Measurements from ENCODE around the gene ITGB7. TPM values are rescaled to one million over a fixed set of nuclear protein-coding genes. Genes with fewer than 3 reads are reported as not detected.

The ITGB7 gene
- total and polyA plus RNA-seq, 4 donors, result 1.4 to 5.8 (median 4.0) TPM

DNA sequence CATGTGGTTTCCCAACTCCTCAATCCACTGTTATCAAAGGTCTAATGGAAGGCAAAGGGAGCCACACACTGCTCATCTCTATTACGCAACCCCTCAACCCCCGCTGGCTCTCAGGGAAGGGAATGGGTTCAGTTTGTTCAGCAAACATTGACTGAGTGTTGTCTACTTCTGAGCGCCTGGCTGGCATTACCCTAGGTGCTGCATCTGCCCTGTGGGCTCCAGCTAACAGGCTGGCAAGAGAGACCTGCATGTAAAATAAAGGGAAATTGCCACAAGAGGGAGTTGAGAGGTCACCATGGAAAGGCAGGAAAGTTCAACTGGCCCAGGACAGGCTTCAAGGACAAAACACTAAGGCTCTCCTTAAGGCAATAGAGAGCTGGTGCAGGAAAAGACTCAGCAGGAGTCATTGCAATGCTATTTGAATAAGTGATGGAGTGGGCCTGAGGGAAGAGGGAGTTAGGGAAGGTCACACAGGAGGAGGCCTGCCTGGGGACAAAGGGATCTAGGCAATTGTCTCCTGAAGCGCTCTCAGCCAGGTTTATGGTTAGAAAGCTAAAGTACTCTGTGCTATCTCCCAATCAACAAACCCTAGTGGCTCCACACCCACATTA is 32.1 kb downstream of the ITGB7 start:
- peak in 1 of 2 donors; percentile 27 for DNase-seq
- 88 to 91% methylated on average over 4 of the region's 4 CpGs for WGBS, 2 donors
- Histone ChIP-seq H3K4me3 (ENCODE audit: low read length in 2 of 2) (no peak overlapping the region), H3K27ac (ENCODE audit: low read depth in 1 of 2, low read length in 2 of 2) (no peak overlapping the region), H3K36me3 (ENCODE audit: control insufficient read depth in 1 of 2, insufficient read depth in 2 of 2, low read length in 1 of 2) (peaks cover 0 to 4% of the 10 kb centered on the region in 2 donors), H3K27me3 (ENCODE audit: control insufficient read depth in 1 of 2, insufficient read depth in 2 of 2, low read length in 1 of 2) (no peaks in the 10 kb centered on the region), H3K9me3 (ENCODE audit: control insufficient read depth, low read length) (no peaks in the 10 kb centered on the region), H3K4me1 (ENCODE audit: control insufficient read depth in 1 of 2, insufficient read depth in 2 of 2, low read length in 2 of 2) (no peaks in the 10 kb centered on the region)
- intact Hi-C loops (cut with DNase I), result no loop called here
- ATAC-seq (ENCODE audit: low FRiP score), result no peak

DNA sequence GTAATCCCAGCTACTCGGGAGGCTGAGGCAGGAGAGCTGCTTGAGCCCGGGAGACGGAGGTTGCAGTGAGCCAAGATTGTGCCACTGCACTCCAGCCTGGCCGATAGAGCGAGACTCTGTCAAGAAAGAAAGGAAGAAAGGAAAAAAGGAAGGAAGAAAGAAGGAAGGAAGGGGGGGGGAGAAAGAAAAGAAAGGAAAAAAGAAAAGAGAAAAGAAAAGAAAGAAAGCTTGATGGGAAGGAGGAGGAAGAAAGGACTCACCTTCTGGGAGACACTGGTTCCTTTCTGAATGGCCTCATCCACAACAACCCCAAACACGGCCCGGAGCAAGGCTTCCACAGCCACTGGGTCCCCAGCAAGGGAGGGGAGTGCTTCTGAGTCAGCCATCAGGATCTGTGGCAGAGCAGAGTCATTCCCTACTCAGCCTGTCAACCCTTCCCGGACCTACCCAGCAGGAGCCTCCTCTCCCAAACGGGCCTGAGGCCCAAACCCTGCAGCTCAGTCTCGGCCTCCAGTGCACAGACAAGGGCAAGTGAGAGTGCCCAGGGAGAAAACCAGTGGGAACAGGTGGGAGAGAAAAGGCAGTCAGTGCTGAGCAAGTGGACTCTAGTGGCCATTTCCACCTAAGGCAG is 33.9 kb downstream of the ITGB7 start:
- no peaks in the 10 kb centered on the region for H3K4me1 ChIP-seq (ENCODE audit: control insufficient read depth in 1 of 2, insufficient read depth in 2 of 2, low read length in 2 of 2)
- WGBS, 2 donors, result 88% methylated on average over 10 of the region's 10 CpGs
- H3K9me3 ChIP-seq (ENCODE audit: control insufficient read depth, low read length), result no peaks in the 10 kb centered on the region
- DNase-seq (peak in 1 of 2 donors; percentile 32), ATAC-seq (ENCODE audit: low FRiP score) (no peak)
- peaks cover 0 to 7% of the 10 kb centered on the region in 2 donors for H3K36me3 ChIP-seq (ENCODE audit: control insufficient read depth in 1 of 2, insufficient read depth in 2 of 2, low read length in 1 of 2)
- no peak overlapping the region for H3K4me3 ChIP-seq (ENCODE audit: low read length in 2 of 2)
- H3K27me3 ChIP-seq (ENCODE audit: control insufficient read depth in 1 of 2, insufficient read depth in 2 of 2, low read length in 1 of 2), result no peaks in the 10 kb centered on the region
- intact Hi-C loops (cut with DNase I), result no loop called here
- H3K27ac ChIP-seq (ENCODE audit: low read depth in 1 of 2, low read length in 2 of 2), result no peak overlapping the region

DNA sequence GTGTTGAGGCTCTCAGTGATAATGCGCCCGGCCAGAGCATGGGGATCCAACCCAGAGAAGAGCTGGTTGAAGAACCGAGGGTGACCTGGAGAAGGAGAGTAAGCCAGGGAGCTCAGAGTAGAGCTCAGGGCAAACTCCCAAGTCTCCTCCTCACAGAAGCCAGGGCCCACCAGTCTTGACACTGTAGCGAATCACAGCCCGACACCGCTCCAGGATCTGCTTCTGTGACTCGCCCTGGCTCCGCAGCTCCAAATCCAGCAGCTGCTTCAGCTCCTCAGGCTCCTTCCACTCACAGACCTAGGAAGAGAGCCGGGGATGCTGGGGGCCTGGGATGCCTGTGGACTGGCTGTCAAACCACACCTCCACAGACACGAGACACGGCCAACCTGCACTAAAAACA is 34.7 kb downstream of the ITGB7 start:
- ATAC-seq (ENCODE audit: low FRiP score) (no peak), DNase-seq (peak in 1 of 2 donors; percentile 65)
- no peak overlapping the region for H3K27ac ChIP-seq (ENCODE audit: low read depth in 1 of 2, low read length in 2 of 2)

DNA sequence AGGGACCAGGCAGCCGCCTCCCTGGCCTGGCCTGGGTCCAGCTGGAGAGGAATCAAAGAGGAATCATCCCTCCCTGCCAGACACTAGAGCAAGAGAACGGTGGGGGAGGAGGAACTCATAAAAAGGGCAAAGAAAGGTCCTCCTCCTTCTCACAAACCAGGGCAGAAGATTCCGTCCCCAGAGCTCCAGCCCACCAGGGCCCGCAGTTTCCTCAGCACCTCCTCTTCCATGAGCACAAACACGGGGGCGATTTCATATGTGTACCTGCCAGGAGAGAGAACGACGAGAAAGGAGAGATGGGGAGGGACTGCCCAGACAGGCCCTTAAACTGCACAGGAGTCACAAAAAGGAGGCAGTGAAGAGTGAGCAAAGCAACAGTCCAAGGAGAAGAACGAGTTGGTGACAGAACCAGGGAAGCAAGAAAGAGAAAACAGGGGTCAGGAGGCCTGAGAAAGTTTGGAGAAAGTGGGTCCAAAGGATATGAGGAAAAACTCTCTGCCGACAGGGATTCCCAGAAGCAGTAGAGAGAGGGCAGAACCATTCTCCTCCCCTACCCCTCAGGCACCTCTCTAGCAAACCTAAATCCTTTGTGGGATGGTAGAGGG is 35.2 kb downstream of the ITGB7 start:
- 76 to 78% methylated on average over 10 of the region's 10 CpGs for WGBS, 2 donors
- H3K4me1 ChIP-seq (ENCODE audit: control insufficient read depth in 1 of 2, insufficient read depth in 2 of 2, low read length in 2 of 2), result no peaks in the 10 kb centered on the region
- ATAC-seq (ENCODE audit: low FRiP score) (no peak), DNase-seq (peak in 1 of 2 donors; percentile 40)
- H3K9me3 ChIP-seq (ENCODE audit: control insufficient read depth, low read length), result no peaks in the 10 kb centered on the region
- no peak overlapping the region for H3K27ac ChIP-seq (ENCODE audit: low read depth in 1 of 2, low read length in 2 of 2)
- no peak overlapping the region for H3K4me3 ChIP-seq (ENCODE audit: low read length in 2 of 2)
- H3K36me3 ChIP-seq (ENCODE audit: control insufficient read depth in 1 of 2, insufficient read depth in 2 of 2, low read length in 1 of 2), result peaks cover 2 to 7% of the 10 kb centered on the region in 2 donors
- intact Hi-C loops (cut with DNase I), result no loop called here
- H3K27me3 ChIP-seq (ENCODE audit: control insufficient read depth in 1 of 2, insufficient read depth in 2 of 2, low read length in 1 of 2), result no peaks in the 10 kb centered on the region

More for the DNA sequence above, 34.7 kb downstream of the ITGB7 start:
- H3K9me3 ChIP-seq (ENCODE audit: control insufficient read depth, low read length), result no peaks in the 10 kb centered on the region
- H3K4me3 ChIP-seq (ENCODE audit: low read length in 2 of 2), result no peak overlapping the region
- intact Hi-C loops (cut with DNase I), result no loop called here
- H3K4me1 ChIP-seq (ENCODE audit: control insufficient read depth in 1 of 2, insufficient read depth in 2 of 2, low read length in 2 of 2), result no peaks in the 10 kb centered on the region
- H3K27me3 ChIP-seq (ENCODE audit: control insufficient read depth in 1 of 2, insufficient read depth in 2 of 2, low read length in 1 of 2), result no peaks in the 10 kb centered on the region
- H3K36me3 ChIP-seq (ENCODE audit: control insufficient read depth in 1 of 2, insufficient read depth in 2 of 2, low read length in 1 of 2), result peaks cover 0 to 7% of the 10 kb centered on the region in 2 donors
- WGBS, 2 donors, result 91 to 92% methylated on average over 11 of the region's 11 CpGs

DNA sequence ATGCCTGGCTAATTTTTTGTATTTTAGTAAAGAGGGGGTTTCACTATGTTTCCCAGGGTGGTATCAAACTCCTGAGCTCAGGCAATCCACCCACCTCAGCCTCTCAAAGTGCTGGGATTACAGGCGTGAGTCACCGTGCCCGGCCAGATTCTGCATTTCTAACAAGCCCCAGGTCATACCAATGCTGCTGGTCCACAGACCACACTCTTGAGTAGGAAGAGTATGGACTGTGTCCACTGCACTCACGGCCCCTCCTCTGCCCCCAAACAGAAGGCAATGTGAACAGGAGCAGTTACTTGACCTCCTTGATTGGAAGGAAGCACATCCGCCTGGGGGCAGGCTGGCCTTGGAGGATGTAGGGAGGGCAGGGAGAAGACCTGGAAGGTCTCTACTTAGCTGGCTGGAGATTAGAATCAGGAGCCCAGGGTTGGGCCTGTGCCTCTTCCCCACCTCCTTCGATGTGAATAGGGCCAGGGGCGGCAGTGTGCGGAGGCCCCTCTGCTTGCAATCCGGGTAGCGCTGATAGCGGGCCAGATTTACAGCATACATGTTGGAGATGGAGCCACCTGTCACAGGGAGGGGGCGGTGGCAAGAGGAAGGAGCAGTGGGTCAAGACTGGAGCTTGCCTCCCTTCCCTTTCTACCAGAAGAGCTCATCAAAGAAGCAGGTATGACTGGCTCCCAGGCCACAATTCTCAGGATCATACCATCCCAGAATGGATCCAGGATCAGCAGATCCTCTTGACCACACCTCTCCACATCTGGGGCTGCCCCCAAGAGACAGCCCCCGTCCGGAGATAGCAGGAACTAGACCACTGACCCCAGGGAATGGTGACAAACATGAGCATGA is 36.0 kb downstream of the ITGB7 start:
- Histone ChIP-seq H3K9me3 (ENCODE audit: control insufficient read depth, low read length) (no peaks in the 10 kb centered on the region), H3K4me3 (ENCODE audit: low read length in 2 of 2) (no peak overlapping the region), H3K4me1 (ENCODE audit: control insufficient read depth in 1 of 2, insufficient read depth in 2 of 2, low read length in 2 of 2) (no peaks in the 10 kb centered on the region), H3K27ac (ENCODE audit: low read depth in 1 of 2, low read length in 2 of 2) (no peak overlapping the region), H3K36me3 (ENCODE audit: control insufficient read depth in 1 of 2, insufficient read depth in 2 of 2, low read length in 1 of 2) (peaks cover 4 to 7% of the 10 kb centered on the region in 2 donors), H3K27me3 (ENCODE audit: control insufficient read depth in 1 of 2, insufficient read depth in 2 of 2, low read length in 1 of 2) (no peaks in the 10 kb centered on the region)
- 87 to 90% methylated on average over 14 of the region's 14 CpGs for WGBS, 2 donors
- ATAC-seq (ENCODE audit: low FRiP score) (no peak), DNase-seq (peak in 1 of 2 donors; percentile 51)
- intact Hi-C loops (cut with DNase I), result no loop called here

DNA sequence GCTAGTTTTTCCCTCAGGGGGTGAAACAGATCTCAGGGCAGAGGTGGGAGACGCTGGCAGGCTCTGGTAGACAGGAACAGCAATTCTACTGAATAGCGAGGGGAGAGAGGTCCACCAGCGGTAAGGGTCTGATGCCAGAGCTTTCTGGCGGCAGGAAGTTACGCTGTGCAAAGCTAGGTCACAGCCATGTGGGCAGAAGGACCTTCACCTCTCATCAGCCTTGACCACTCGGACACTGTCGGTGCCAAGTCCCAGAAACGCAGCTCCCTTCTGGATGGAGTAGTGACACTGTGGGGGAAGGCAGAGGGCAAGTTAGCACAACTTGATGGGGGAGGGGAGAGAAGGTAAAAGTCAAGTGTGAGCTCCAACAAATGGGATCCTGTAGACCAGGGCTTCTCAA is 36.8 kb downstream of the ITGB7 start:
- H3K36me3 ChIP-seq (ENCODE audit: control insufficient read depth in 1 of 2, insufficient read depth in 2 of 2, low read length in 1 of 2), result peaks cover 4 to 7% of the 10 kb centered on the region in 2 donors
- H3K4me1 ChIP-seq (ENCODE audit: control insufficient read depth in 1 of 2, insufficient read depth in 2 of 2, low read length in 2 of 2), result no peaks in the 10 kb centered on the region
- DNase-seq, result peak in 1 of 2 donors; percentile 62
- no peak for ATAC-seq (ENCODE audit: low FRiP score)
- WGBS, 2 donors, result 89 to 91% methylated on average over 8 of the region's 8 CpGs
- intact Hi-C loops (cut with DNase I), result no loop called here
- no peak overlapping the region for H3K4me3 ChIP-seq (ENCODE audit: low read length in 2 of 2)
- no peak overlapping the region for H3K27ac ChIP-seq (ENCODE audit: low read depth in 1 of 2, low read length in 2 of 2)
- no peaks in the 10 kb centered on the region for H3K9me3 ChIP-seq (ENCODE audit: control insufficient read depth, low read length)
- H3K27me3 ChIP-seq (ENCODE audit: control insufficient read depth in 1 of 2, insufficient read depth in 2 of 2, low read length in 1 of 2), result no peaks in the 10 kb centered on the region

DNA sequence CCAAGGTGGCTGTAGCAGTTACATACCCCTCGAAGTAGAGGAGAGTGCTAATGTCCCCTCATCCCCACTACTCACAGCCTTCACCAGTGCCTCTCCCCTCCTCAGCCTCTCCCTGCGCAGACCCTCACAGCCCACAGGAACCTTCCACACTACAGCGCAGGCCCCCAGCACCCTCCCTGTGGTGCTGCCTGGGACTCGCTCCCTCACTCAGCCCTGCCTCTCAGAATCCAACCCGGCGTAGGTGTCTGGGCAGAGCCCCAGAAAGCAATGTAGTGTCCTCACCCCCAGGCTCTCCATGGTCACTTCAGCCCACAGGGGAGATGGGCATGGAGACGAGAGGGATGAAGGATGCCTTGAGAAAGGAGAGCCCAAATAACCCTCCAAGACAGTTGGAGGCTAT is 37.4 kb downstream of the ITGB7 start:
- no peaks in the 10 kb centered on the region for H3K9me3 ChIP-seq (ENCODE audit: control insufficient read depth, low read length)
- intact Hi-C loops (cut with DNase I), result no loop called here
- H3K36me3 ChIP-seq (ENCODE audit: control insufficient read depth in 1 of 2, insufficient read depth in 2 of 2, low read length in 1 of 2), result peaks cover 4 to 7% of the 10 kb centered on the region in 2 donors
- H3K4me1 ChIP-seq (ENCODE audit: control insufficient read depth in 1 of 2, insufficient read depth in 2 of 2, low read length in 2 of 2), result no peaks in the 10 kb centered on the region
- WGBS, 2 donors, result 93 to 95% methylated on average over 7 of the region's 7 CpGs
- no peak overlapping the region for H3K27ac ChIP-seq (ENCODE audit: low read depth in 1 of 2, low read length in 2 of 2)
- ATAC-seq (ENCODE audit: low FRiP score) (no peak), DNase-seq (peak in 1 of 2 donors; percentile 27)
- H3K27me3 ChIP-seq (ENCODE audit: control insufficient read depth in 1 of 2, insufficient read depth in 2 of 2, low read length in 1 of 2), result no peaks in the 10 kb centered on the region
- no peak overlapping the region for H3K4me3 ChIP-seq (ENCODE audit: low read length in 2 of 2)

DNA sequence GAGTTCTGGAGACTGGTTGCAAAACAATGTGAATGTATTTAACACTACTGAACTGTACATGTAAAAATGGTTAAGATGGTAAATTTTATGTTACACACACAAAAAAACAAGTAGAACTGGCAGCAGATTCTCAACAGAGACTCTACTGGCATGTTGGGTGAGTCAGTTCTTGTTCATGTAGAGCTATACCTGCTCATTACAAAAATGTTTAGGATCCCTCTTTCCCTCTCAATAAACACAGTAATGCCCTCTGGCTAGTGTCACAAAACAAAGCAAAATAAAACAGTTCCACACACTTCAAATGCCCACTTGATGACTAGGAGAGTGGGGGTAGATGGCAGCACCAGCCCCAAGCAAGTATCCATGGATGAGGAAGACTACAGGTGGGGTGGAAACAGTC is 40.2 kb downstream of the ITGB7 start:
- peaks cover 3 to 4% of the 10 kb centered on the region in 2 donors for H3K36me3 ChIP-seq (ENCODE audit: control insufficient read depth in 1 of 2, insufficient read depth in 2 of 2, low read length in 1 of 2)
- H3K27ac ChIP-seq (ENCODE audit: low read depth in 1 of 2, low read length in 2 of 2), result no peak overlapping the region
- no peaks in the 10 kb centered on the region for H3K4me1 ChIP-seq (ENCODE audit: control insufficient read depth in 1 of 2, insufficient read depth in 2 of 2, low read length in 2 of 2)
- intact Hi-C loops (cut with DNase I), result no loop called here
- no peaks in the 10 kb centered on the region for H3K9me3 ChIP-seq (ENCODE audit: control insufficient read depth, low read length)
- ATAC-seq (ENCODE audit: low FRiP score) (no peak), DNase-seq (no peak)
- H3K4me3 ChIP-seq (ENCODE audit: low read length in 2 of 2), result no peak overlapping the region
- no peaks in the 10 kb centered on the region for H3K27me3 ChIP-seq (ENCODE audit: control insufficient read depth in 1 of 2, insufficient read depth in 2 of 2, low read length in 1 of 2)
